Measurements from ENCODE around the gene TNK2.

GRCh38 chr3:195887670-195888069 is 20.7 kb downstream of the TNK2 start:
- TF ChIP-seq CTCF (IDR thresholded peaks at IDR 0.05 in 4 of 5, conservative IDR thresholded peaks at IDR 0.05 in 1 of 5) (no peak), POLR2A (IDR thresholded peaks at IDR 0.05) (no peak)

Measured in gastrocnemius medialis (tissue), 4 donors.